Prostate gland (tissue), 2 donors: ENCODE results near the gene GPR3.

Experiments used
- CTCF ChIP-seq, 4 experiments: fragments of 200-600 bp in 2 of 4; fragments of 450-650 bp in 2 of 4; sonication (generic) in 2 of 4; IDR thresholded peaks; 1 replicate in 3 of 4; 2 replicates in 1 of 4; pipeline ENCODE4 v1.5.1; 2016 to 2019; ENCODE audit warnings: antibody characterized with exemption in 4 of 4, mild to moderate bottlenecking in 2 of 4, moderate library complexity in 2 of 4
- POLR2A ChIP-seq: fragments of 450-650 bp; IDR thresholded peaks from one replicate; pipeline ENCODE4 v1.6.1; 2016; ENCODE audit warnings: antibody characterized with exemption, mild to moderate bottlenecking
- POLR2AphosphoS5 ChIP-seq: sonication (generic); formaldehyde crosslinking; IDR thresholded peaks from one replicate; pipeline ENCODE4 v1.6.1; 2017; ENCODE audit warnings: antibody characterized with exemption

GRCh38 chr1:27360159-27361043 lies 32.0 kb upstream of the GPR3 start:
- TF ChIP-seq CTCF (IDR thresholded peaks at IDR 0.05) (no peak), POLR2A (no peak), POLR2AphosphoS5 (no peak)
